ENCODE results near the gene PCDHAC1. TPM values are rescaled to one million over a fixed set of nuclear protein-coding genes. Genes with fewer than 3 reads are reported as not detected.
"Not testable (repeated sequence)": the region's sequence is repeated elsewhere in the genome, so short reads cannot be mapped to it uniquely, and the experiment has no call there.

The PCDHAC1 gene
- polyA plus RNA-seq: under 1 TPM in 2 of 4 donors, not detected in 2; 0.10 to 0.27 TPM
- long read RNA-seq, donor 1, full-length matches to known transcripts: 1 of 1 reads
- long read RNA-seq, donor 1, partial matches to known transcripts: 0 of 1 reads
- long read RNA-seq, donor 1, other reads (novel, unspliced or antisense): 0 of 1 reads
- long read RNA-seq, donor 2: 0 reads
- long read RNA-seq, donor 3, full-length matches to known transcripts: 1 of 1 reads
- long read RNA-seq, donor 3, partial matches to known transcripts: 0 of 1 reads
- long read RNA-seq, donor 3, other reads (novel, unspliced or antisense): 0 of 1 reads
- long read RNA-seq, donor 4: 0 reads
- long read RNA-seq, donor 5: 0 reads
- long read RNA-seq, donor 6: 0 reads
- long read RNA-seq, donor 7: 0 reads
- long read RNA-seq, donor 8: 0 reads
- long read RNA-seq, donor 9: 0 reads
- long read RNA-seq, donor 10, full-length matches to known transcripts: 6 of 6 reads
- long read RNA-seq, donor 10, partial matches to known transcripts: 0 of 6 reads
- long read RNA-seq, donor 10, other reads (novel, unspliced or antisense): 0 of 6 reads

DNA sequence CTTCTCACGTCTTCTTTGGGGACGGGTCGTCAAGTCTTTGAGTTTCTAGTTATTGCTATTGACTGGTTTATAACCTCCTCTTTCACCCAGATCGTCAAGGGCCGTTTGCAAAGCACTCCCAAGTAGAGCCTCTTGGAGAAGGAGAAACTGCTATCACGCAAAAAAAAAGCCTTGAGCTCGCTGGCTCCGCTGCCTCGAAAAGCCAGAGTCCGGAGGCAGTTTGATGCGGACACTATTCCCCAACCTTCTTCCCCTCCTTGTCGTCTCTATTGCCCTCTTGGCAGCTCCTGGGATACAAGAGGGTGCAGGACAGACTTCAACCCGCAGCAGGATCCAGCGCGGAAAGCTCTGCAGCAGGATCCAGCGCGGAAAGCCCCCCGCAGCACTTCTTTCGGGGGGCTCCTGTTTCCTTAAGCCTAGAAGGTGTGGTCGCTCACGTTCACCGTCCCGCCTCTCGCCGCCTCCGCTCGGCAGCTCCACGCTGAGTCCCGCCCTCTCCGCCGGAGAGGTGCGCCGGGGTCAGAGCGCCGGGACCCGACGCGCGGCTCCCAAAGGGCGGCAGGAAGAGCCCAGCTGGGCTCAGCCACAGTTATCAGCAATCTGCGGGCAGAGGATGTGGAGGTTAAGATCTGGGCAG, at the start of gene PCDHAC1:
Gene PCDHAC1, plus strand, starts transcription at position 494 of the 637 bp plus-strand sequence. CDS start 594 bp downstream, outside the sequence.
- H3K27ac ChIP-seq (ENCODE audit: low read depth in 1 of 3, low read length in 2 of 3): no peak within 1 kb of the TSS
- H3K4me1 ChIP-seq (ENCODE audit: control insufficient read depth in 3 of 3, insufficient read depth in 2 of 3, low read depth in 1 of 3, low read length in 2 of 3): no peaks in the 10 kb centered on the region
- H3K4me3 ChIP-seq (ENCODE audit: low read depth in 1 of 3, low read length in 3 of 3): peak within 1 kb of the TSS in 2 of 3 donors; percentile 2 to 25
- peaks cover 2 to 15% of the 10 kb centered on the region in 2 donors for H3K9me3 ChIP-seq (ENCODE audit: control insufficient read depth in 2 of 2, insufficient read depth in 1 of 2, low read depth in 1 of 2, low read length in 1 of 2)
- peaks cover 0 to 30% (median 19%) of the 10 kb centered on the region in 3 donors for H3K27me3 ChIP-seq (ENCODE audit: control insufficient read depth in 3 of 3, insufficient read depth in 3 of 3, low read length in 3 of 3)
- no peak for FAIRE-seq
- 4 to 18% (median 13%) methylated on average over 41 of the region's 41 CpGs for WGBS, 3 donors
- DNase-seq: no peak
- no peaks in the 10 kb centered on the region for H3K36me3 ChIP-seq (ENCODE audit: control insufficient read depth in 3 of 3, insufficient read depth in 2 of 3, low read depth in 1 of 3, low read length in 3 of 3)

DNA sequence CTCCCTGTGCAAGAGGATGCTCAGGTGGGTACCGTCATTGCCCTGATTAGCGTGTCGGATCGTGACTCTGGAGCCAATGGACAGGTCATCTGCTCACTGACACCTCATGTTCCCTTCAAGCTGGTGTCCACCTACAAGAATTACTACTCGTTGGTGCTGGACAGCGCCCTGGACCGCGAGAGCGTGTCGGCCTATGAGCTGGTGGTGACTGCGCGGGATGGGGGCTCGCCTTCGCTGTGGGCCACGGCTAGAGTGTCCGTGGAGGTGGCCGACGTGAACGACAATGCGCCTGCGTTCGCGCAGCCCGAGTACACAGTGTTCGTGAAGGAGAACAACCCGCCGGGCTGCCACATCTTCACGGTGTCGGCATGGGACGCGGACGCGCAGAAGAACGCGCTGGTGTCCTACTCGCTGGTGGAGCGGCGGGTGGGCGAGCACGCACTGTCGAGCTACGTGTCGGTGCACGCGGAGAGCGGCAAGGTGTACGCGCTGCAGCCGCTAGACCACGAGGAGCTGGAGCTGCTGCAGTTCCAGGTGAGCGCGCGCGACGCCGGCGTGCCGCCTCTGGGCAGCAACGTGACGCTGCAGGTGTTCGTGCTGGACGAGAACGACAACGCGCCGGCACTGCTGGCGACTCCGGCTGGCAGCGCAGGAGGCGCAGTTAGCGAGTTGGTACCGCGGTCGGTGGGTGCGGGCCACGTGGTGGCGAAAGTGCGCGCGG, 49.4 kb upstream of the PCDHAC1 start:
- not testable (repeated sequence) for H3K4me3 ChIP-seq (ENCODE audit: low read depth in 1 of 3, low read length in 3 of 3); H3K4me1 ChIP-seq (ENCODE audit: control insufficient read depth in 3 of 3, insufficient read depth in 2 of 3, low read depth in 1 of 3, low read length in 2 of 3); H3K27me3 ChIP-seq (ENCODE audit: control insufficient read depth in 3 of 3, insufficient read depth in 3 of 3, low read length in 3 of 3); H3K27ac ChIP-seq (ENCODE audit: low read depth in 1 of 3, low read length in 2 of 3); FAIRE-seq; H3K36me3 ChIP-seq (ENCODE audit: control insufficient read depth in 3 of 3, insufficient read depth in 2 of 3, low read depth in 1 of 3, low read length in 3 of 3); DNase-seq
- 49 to 75% (median 71%) methylated on average over 70 to 80 of the region's 80 CpGs for WGBS, 3 donors
- H3K9me3 ChIP-seq (ENCODE audit: control insufficient read depth in 2 of 2, insufficient read depth in 1 of 2, low read depth in 1 of 2, low read length in 1 of 2): peaks cover 1 to 34% of the 10 kb centered on the region in 2 donors

DNA sequence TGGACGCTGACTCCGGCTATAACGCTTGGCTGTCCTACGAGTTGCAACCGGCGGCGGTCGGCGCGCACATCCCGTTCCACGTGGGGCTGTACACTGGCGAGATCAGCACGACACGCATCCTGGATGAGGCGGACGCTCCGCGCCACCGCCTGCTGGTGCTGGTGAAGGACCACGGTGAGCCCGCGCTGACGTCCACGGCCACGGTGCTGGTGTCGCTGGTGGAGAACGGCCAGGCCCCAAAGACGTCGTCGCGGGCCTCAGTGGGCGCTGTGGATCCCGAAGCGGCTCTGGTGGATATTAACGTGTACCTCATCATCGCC, 48.9 kb upstream of the PCDHAC1 start:
- Histone ChIP-seq H3K9me3 (ENCODE audit: control insufficient read depth in 2 of 2, insufficient read depth in 1 of 2, low read depth in 1 of 2, low read length in 1 of 2) (peaks cover 1 to 34% of the 10 kb centered on the region in 2 donors), H3K4me3 (ENCODE audit: low read depth in 1 of 3, low read length in 3 of 3) (no peak overlapping the region), H3K27me3 (ENCODE audit: control insufficient read depth in 3 of 3, insufficient read depth in 3 of 3, low read length in 3 of 3) (peaks cover 0 to 6% (median 0%) of the 10 kb centered on the region in 3 donors), H3K27ac (ENCODE audit: low read depth in 1 of 3, low read length in 2 of 3) (no peak overlapping the region), H3K4me1 (ENCODE audit: control insufficient read depth in 3 of 3, insufficient read depth in 2 of 3, low read depth in 1 of 3, low read length in 2 of 3) (no peaks in the 10 kb centered on the region), H3K36me3 (ENCODE audit: control insufficient read depth in 3 of 3, insufficient read depth in 2 of 3, low read depth in 1 of 3, low read length in 3 of 3) (no peaks in the 10 kb centered on the region)
- WGBS, 3 donors: 54 to 76% (median 67%) methylated on average over 37 of the region's 37 CpGs
- no peak for FAIRE-seq
- no peak for DNase-seq

- peaks cover 0 to 7% (median 0%) of the 10 kb centered on the region in 3 donors for H3K27me3 ChIP-seq (ENCODE audit: control insufficient read depth in 3 of 3, insufficient read depth in 3 of 3, low read length in 3 of 3)
- 16 to 42% (median 35%) methylated on average over 30 to 35 of the region's 35 CpGs for WGBS, 3 donors
- no peaks in the 10 kb centered on the region for H3K4me1 ChIP-seq (ENCODE audit: control insufficient read depth in 3 of 3, insufficient read depth in 2 of 3, low read depth in 1 of 3, low read length in 2 of 3)
- no peaks in the 10 kb centered on the region for H3K36me3 ChIP-seq (ENCODE audit: control insufficient read depth in 3 of 3, insufficient read depth in 2 of 3, low read depth in 1 of 3, low read length in 3 of 3)
- no peak within 1 kb of the TSS for H3K27ac ChIP-seq (ENCODE audit: low read depth in 1 of 3, low read length in 2 of 3)
- no peak for DNase-seq
- FAIRE-seq: no peak
- peaks cover 1 to 36% of the 10 kb centered on the region in 2 donors for H3K9me3 ChIP-seq (ENCODE audit: control insufficient read depth in 2 of 2, insufficient read depth in 1 of 2, low read depth in 1 of 2, low read length in 1 of 2)
- H3K4me3 ChIP-seq (ENCODE audit: low read depth in 1 of 3, low read length in 3 of 3): no peak within 1 kb of the TSS
Observed at GRCh38 chr5:140881889-140882590, 44.1 kb upstream of the PCDHAC1 start, which contains the start of gene PCDHA13. PCDHA13 (plus strand) TSS chr5:140882124; CDS start chr5:140882269, 145 bp downstream.

DNA sequence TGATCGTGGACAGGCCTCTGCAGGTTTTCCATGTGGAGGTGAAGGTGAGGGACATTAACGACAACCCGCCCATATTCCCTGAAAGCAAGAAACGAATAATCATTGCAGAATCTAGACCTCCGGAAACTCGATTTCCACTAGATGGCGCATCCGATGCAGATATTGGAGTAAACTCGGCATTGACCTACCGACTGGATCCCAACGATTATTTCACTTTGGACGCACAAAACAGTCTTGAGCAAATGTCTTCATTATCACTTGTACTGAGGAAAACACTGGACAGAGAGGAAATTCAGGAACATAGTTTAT, 43.6 kb upstream of the PCDHAC1 start:
- Histone ChIP-seq H3K27me3 (ENCODE audit: control insufficient read depth in 3 of 3, insufficient read depth in 3 of 3, low read length in 3 of 3) (peaks cover 0 to 6% (median 0%) of the 10 kb centered on the region in 3 donors), H3K27ac (ENCODE audit: low read depth in 1 of 3, low read length in 2 of 3) (no peak overlapping the region), H3K9me3 (ENCODE audit: control insufficient read depth in 2 of 2, insufficient read depth in 1 of 2, low read depth in 1 of 2, low read length in 1 of 2) (peaks cover 0 to 31% of the 10 kb centered on the region in 2 donors), H3K36me3 (ENCODE audit: control insufficient read depth in 3 of 3, insufficient read depth in 2 of 3, low read depth in 1 of 3, low read length in 3 of 3) (no peaks in the 10 kb centered on the region), H3K4me1 (ENCODE audit: control insufficient read depth in 3 of 3, insufficient read depth in 2 of 3, low read depth in 1 of 3, low read length in 2 of 3) (no peaks in the 10 kb centered on the region), H3K4me3 (ENCODE audit: low read depth in 1 of 3, low read length in 3 of 3) (no peak overlapping the region)
- FAIRE-seq (no peak), DNase-seq (no peak)
- 23 to 41% (median 30%) methylated on average over 12 of the region's 12 CpGs for WGBS, 3 donors

GRCh38 chr5:140883373-140883772, 42.7 kb upstream of the PCDHAC1 start:
- no peak overlapping the region for H3K27ac ChIP-seq (ENCODE audit: low read depth in 1 of 3, low read length in 2 of 3)
- no peaks in the 10 kb centered on the region for H3K4me1 ChIP-seq (ENCODE audit: control insufficient read depth in 3 of 3, insufficient read depth in 2 of 3, low read depth in 1 of 3, low read length in 2 of 3)
- H3K27me3 ChIP-seq (ENCODE audit: control insufficient read depth in 3 of 3, insufficient read depth in 3 of 3, low read length in 3 of 3): peaks cover 0 to 6% (median 0%) of the 10 kb centered on the region in 3 donors
- no peak overlapping the region for H3K4me3 ChIP-seq (ENCODE audit: low read depth in 1 of 3, low read length in 3 of 3)
- 52 to 74% (median 63%) methylated on average over 28 to 41 of the region's 41 CpGs for WGBS, 3 donors
- FAIRE-seq (no peak), DNase-seq (no peak)
- no peaks in the 10 kb centered on the region for H3K36me3 ChIP-seq (ENCODE audit: control insufficient read depth in 3 of 3, insufficient read depth in 2 of 3, low read depth in 1 of 3, low read length in 3 of 3)
- peaks cover 0 to 30% of the 10 kb centered on the region in 2 donors for H3K9me3 ChIP-seq (ENCODE audit: control insufficient read depth in 2 of 2, insufficient read depth in 1 of 2, low read depth in 1 of 2, low read length in 1 of 2)

DNA sequence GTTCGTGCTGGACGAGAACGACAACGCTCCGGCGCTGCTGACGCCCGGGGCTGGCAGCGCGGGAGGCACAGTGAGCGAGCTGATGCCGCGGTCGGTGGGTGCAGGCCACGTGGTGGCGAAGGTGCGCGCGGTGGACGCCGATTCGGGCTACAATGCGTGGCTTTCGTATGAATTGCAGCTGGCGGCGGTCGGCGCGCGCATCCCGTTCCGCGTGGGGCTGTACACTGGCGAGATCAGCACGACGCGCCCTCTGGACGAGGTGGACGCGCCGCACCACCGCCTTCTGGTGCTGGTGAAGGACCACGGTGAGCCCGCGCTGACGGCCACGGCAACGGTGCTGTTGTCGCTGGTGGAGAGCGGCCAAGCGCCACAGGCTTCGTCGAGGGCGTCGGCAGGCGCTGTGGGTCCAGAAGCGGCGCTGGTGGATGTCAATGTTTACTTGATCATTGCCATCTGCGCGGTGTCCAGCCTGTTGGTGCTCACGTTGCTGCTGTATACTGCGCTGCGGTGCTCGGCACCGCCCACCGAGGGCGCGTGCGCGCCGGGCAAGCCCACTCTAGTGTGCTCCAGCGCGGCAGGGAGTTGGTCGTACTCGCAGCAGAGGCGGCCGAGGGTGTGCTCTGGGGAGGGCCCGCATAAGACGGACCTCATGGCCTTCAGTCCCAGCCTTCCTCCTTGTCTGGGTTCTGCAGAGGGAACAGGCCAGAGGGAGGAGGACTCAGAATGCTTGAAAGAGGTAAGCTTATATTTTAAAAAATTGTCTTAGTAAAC, 42.0 kb upstream of the PCDHAC1 start:
- H3K27ac ChIP-seq (ENCODE audit: low read depth in 1 of 3, low read length in 2 of 3): no peak overlapping the region
- no peaks in the 10 kb centered on the region for H3K36me3 ChIP-seq (ENCODE audit: control insufficient read depth in 3 of 3, insufficient read depth in 2 of 3, low read depth in 1 of 3, low read length in 3 of 3)
- peaks cover 0 to 6% (median 0%) of the 10 kb centered on the region in 3 donors for H3K27me3 ChIP-seq (ENCODE audit: control insufficient read depth in 3 of 3, insufficient read depth in 3 of 3, low read length in 3 of 3)
- no peak overlapping the region for H3K4me3 ChIP-seq (ENCODE audit: low read depth in 1 of 3, low read length in 3 of 3)
- whole genome bisulfite sequencing, 3 donors: 48 to 68% (median 63%) methylated on average over 71 to 79 of the region's 79 CpGs
- H3K9me3 ChIP-seq (ENCODE audit: control insufficient read depth in 2 of 2, insufficient read depth in 1 of 2, low read depth in 1 of 2, low read length in 1 of 2): peaks cover 0 to 30% of the 10 kb centered on the region in 2 donors
- DNase-seq (no peak), FAIRE-seq (no peak)
- no peaks in the 10 kb centered on the region for H3K4me1 ChIP-seq (ENCODE audit: control insufficient read depth in 3 of 3, insufficient read depth in 2 of 3, low read depth in 1 of 3, low read length in 2 of 3)
